NB4 (cell line): ENCODE measurements around the gene ITCH.
A peak's percentile ranks its signal among the peaks of the same experiment; 100 is the strongest.
"Not testable (repeated sequence)": the region's sequence is repeated elsewhere in the genome, so short reads cannot be mapped to it uniquely, and the experiment has no call there.

Experiments
- DNase-seq: peaks from one replicate; pipeline ENCODE4 v3.0.0; 2010; ENCODE audit warnings: low read depth
- H3K4me3 ChIP-seq: one replicate; pipeline ENCODE4 v1.5.1; 2011; ENCODE audit warnings: mild to moderate bottlenecking, low read depth, low read length, moderate library complexity
- CTCF ChIP-seq: IDR thresholded peaks from one replicate; pipeline ENCODE4 v1.5.1; 2012; ENCODE audit warnings: low read depth, low read length
- MAX ChIP-seq: IDR thresholded peaks from 2 replicates; pipeline ENCODE4 v1.6.1; 2011; ENCODE audit warnings: low read depth, low read length
- MYC ChIP-seq: IDR thresholded peaks from 2 replicates; pipeline ENCODE4 v1.6.1; 2011; ENCODE audit warnings: low read depth, low read length
- POLR2A ChIP-seq: IDR thresholded peaks from 2 replicates; pipeline ENCODE4 v1.6.1; 2011; ENCODE audit warnings: mild to moderate bottlenecking; ENCODE audit not compliant: insufficient read length; ENCODE audit errors: extremely low read depth

Gene ITCH

DNA sequence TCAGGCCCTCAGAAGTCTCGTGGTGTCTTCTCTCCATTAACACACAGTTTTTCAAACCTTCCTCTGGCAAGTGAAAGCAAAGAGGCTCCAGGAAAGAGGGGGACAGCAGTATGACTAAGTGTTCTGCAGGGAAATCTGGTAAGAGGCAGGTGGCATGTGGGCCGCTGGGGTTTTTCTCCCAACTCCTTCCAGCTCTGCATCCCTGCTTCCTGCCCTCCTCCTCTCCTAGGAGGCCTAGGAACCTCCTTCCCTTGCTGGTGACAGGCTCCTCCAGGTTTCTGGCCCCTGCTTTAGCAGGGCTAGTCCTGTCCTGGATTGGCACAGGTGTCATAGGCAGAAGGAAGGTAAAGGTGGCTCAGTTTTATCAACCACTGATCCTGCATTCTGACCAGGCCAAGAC lies 7.6 kb upstream of the ITCH start:
- H3K4me3 ChIP-seq: no peak overlapping the region
- TF ChIP-seq MAX: no peak
- TF ChIP-seq MYC: no peak
- no peak for TF ChIP-seq POLR2A
- DNase-seq: no peak

GRCh38 chr20:34359729-34360128 lies 3.3 kb upstream of the ITCH start:
- DNase-seq, H3K4me3 ChIP-seq: not testable (repeated sequence)

- TF ChIP-seq CTCF: no peak
- no peak for TF ChIP-seq MYC
- TF ChIP-seq POLR2A: no peak
- no peak for TF ChIP-seq MAX
- H3K4me3 ChIP-seq: peak overlapping the region; percentile 74
Observed at GRCh38 chr20:34362502-34363061, 491 bp upstream of the ITCH start.

GRCh38 chr20:34363465-34364222 lies 571 bp downstream of the ITCH start:
- DNase-seq: peak; percentile 35
- peak overlapping the region; percentile 74 for H3K4me3 ChIP-seq
- TF ChIP-seq CTCF (no peak), MYC (no peak; the same call in none of the 2 replicates), POLR2A (no peak), MAX (no peak)

More at GRCh38 chr20:34362502-34363061, 491 bp upstream of the ITCH start:
- no peak for DNase-seq

- peak overlapping the region; percentile 74 for H3K4me3 ChIP-seq
- DNase-seq: no peak
- TF ChIP-seq MAX (no peak), POLR2A (no peak), MYC (no peak), CTCF (no peak)
Observed at GRCh38 chr20:34364223-34364506, 1.1 kb downstream of the ITCH start.

DNA sequence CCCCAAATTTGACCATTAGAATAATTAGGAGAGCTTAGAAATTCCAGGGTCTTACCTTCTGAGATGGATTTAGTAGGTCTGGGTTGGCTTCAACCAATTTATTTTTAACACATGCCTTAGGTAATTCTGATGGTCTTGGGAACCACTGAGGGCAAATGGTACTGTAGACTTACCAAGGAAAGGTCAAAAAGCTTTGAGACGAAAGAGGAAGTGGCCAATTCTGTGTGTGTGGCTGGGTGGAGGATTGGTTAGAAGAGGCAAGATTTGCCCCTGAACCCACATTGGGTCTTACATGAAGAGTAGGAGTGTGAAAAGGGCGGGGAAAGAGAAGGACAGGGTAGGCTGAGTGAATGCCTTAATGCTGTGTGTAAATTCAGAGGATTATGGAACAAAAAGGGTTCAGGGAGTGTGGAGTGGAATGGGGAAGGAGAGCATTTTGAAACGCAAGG lies 2.7 kb downstream of the ITCH start:
- TF ChIP-seq MAX: no peak
- peak; percentile 94 for DNase-seq
- H3K4me3 ChIP-seq: no peak overlapping the region

GRCh38 chr20:34367155-34367554 lies 4.1 kb downstream of the ITCH start:
- TF ChIP-seq MAX (no peak), MYC (no peak), POLR2A (no peak), CTCF (no peak)
- H3K4me3 ChIP-seq: no peak overlapping the region
- DNase-seq: no peak

- not testable (repeated sequence) for DNase-seq
Observed at GRCh38 chr20:34367911-34368310, 4.8 kb downstream of the ITCH start.

More at GRCh38 chr20:34367911-34368310, 4.8 kb downstream of the ITCH start:
- H3K4me3 ChIP-seq: not testable (repeated sequence)
